ENCODE results near the gene CDC14B. TPM values are rescaled to one million over a fixed set of nuclear protein-coding genes. Genes with fewer than 3 reads are reported as not detected.

CDC14B gene
- total and polyA plus RNA-seq, 2 of the 4 experiments (the other 2 are of a cell fraction): 9.7 to 26.3 TPM

- H2AK5ac ChIP-seq (ENCODE audit: low read depth, low read length): peak overlapping the region; percentile 27; the same call in 1 of the 2 replicates
- peak overlapping the region; percentile 11 for H2AFZ ChIP-seq (replicated peaks; ENCODE audit: low read length, poor library complexity)
- H3K27me3 ChIP-seq (ENCODE audit: control insufficient read depth, insufficient read depth, low read length): no peaks in the 10 kb centered on the region
- WGBS, 2 experiments (ENCODE audit: extremely low coverage in 2 of 2, insufficient read length in 1 of 2): 73% methylated on average over 3 of the region's 10 CpGs; no CpG with 5 or more reads in 1 of the 2 experiments
- H3K14ac ChIP-seq (replicated peaks; ENCODE audit: low read depth, low read length): peak overlapping the region; percentile 12; the same call in 1 of the 2 replicates
- in situ Hi-C loops (cut with MboI; ENCODE audit: low sequenced_read_pairs) (no loop called here), intact Hi-C loops (cut with micrococcal nuclease) (loop anchor here (5.0 kb wide), 1 partner anchor 38 kb away; no protein-coding TSS in a partner anchor), dilution Hi-C loops (cut with HindIII; ENCODE audit: low sequenced_read_pairs, unreplicated experiment) (no loop called here)
- no peak for TF ChIP-seq FOS (IDR thresholded peaks at IDR 0.05; ENCODE audit: low read depth, low read length)
- TF ChIP-seq BHLHE40 (IDR thresholded peaks at IDR 0.05; ENCODE audit: low read depth, low read length): no peak
- peak; percentile 57; the same call in 1 of the 2 replicates for TF ChIP-seq RFX5 (IDR thresholded peaks at IDR 0.05; ENCODE audit: low read depth, low read length)
- peaks cover 18% of the 10 kb centered on the region for H3K4me1 ChIP-seq (ENCODE audit: control insufficient read depth, insufficient read depth, low read length)
- no peaks in the 10 kb centered on the region for H3K9me3 ChIP-seq (ENCODE audit: control insufficient read depth, insufficient read depth, low read length)
- H2BK15ac ChIP-seq (ENCODE audit: low read depth, low read length): peak overlapping the region; percentile 57; the same call in 1 of the 3 replicates
- no TSS peak for BruUV-seq (replicated peaks)
- DNase-seq (peak; percentile 62), ATAC-seq (ENCODE audit: low read depth) (peak; percentile 48)
- peak overlapping the region; percentile 20 for H3K18ac ChIP-seq (ENCODE audit: low read depth, low read length)
- H2BK20ac ChIP-seq (ENCODE audit: low read depth, low read length): 0 out of 2 replicates have a peak overlapping the region, but pooled peaks have one; percentile 10
- peaks cover 15% of the 10 kb centered on the region for H3K9me1 ChIP-seq (ENCODE audit: insufficient read depth, low read length)
- H3K4me2 ChIP-seq (ENCODE audit: low read depth, low read length): peak overlapping the region; percentile 27; the same call in 1 of the 2 replicates
- ChIA-PET CTCF (interaction anchor here (0.6 kb wide), 1 partner anchor 332 kb away, joined by 4 read pairs; no protein-coding TSS in a partner anchor), POLR2A (ENCODE audit: unreplicated experiment) (no interaction called here)
- H3K9ac ChIP-seq (ENCODE audit: low read depth, low read length): no peak overlapping the region
- H3K79me1 ChIP-seq (ENCODE audit: low read depth in 1 of 2, low read length in 2 of 2): peaks cover 12 to 23% of the 10 kb centered on the region in 2 experiments
- peak overlapping the region; percentile 42 for H3K4ac ChIP-seq (ENCODE audit: low read depth, low read length)
- H3K27ac ChIP-seq (ENCODE audit: insufficient read depth, low read length): peak overlapping the region; percentile 52; the same call in 1 of the 2 replicates
- no peak overlapping the region for H4K91ac ChIP-seq (ENCODE audit: insufficient read depth, low read depth, low read length)
- peak overlapping the region; percentile 17 for H2BK5ac ChIP-seq (ENCODE audit: low read depth, low read length, poor library complexity, severe bottlenecking)
- no peaks in the 10 kb centered on the region for H4K20me1 ChIP-seq (ENCODE audit: insufficient read depth, low read length)
- no peak overlapping the region for H2AK9ac ChIP-seq (replicated peaks; ENCODE audit: low read depth, low read length, poor library complexity)
- peaks cover 5% of the 10 kb centered on the region for H3K36me3 ChIP-seq (ENCODE audit: control insufficient read depth, insufficient read depth, low read length)
- peak overlapping the region in 1 of 2 experiments; percentile 8; a peak in 1 of 4 replicates for H4K8ac ChIP-seq (ENCODE audit: low read depth in 2 of 2, low read length in 2 of 2)
- H3K56ac ChIP-seq (ENCODE audit: extremely low read depth, insufficient read depth, low read length): no peak overlapping the region
- no peak overlapping the region for H3K4me3 ChIP-seq (ENCODE audit: insufficient read depth, low read depth, low read length)
- peak overlapping the region; percentile 2 for H2BK120ac ChIP-seq (ENCODE audit: low read depth, low read length)
- peak overlapping the region; percentile 66; the same call in 1 of the 2 replicates for H3K23ac ChIP-seq (ENCODE audit: low read depth, low read length)
- H4K5ac ChIP-seq (ENCODE audit: low read depth, low read length): peak overlapping the region; percentile 39; the same call in 1 of the 2 replicates
These were observed 64.7 kb downstream of the CDC14B start for GRCh38 chr9:96554801-96555566.

Measured in IMR-90 (cell line).